ENCODE measurements around the gene ZNF451.

DNA sequence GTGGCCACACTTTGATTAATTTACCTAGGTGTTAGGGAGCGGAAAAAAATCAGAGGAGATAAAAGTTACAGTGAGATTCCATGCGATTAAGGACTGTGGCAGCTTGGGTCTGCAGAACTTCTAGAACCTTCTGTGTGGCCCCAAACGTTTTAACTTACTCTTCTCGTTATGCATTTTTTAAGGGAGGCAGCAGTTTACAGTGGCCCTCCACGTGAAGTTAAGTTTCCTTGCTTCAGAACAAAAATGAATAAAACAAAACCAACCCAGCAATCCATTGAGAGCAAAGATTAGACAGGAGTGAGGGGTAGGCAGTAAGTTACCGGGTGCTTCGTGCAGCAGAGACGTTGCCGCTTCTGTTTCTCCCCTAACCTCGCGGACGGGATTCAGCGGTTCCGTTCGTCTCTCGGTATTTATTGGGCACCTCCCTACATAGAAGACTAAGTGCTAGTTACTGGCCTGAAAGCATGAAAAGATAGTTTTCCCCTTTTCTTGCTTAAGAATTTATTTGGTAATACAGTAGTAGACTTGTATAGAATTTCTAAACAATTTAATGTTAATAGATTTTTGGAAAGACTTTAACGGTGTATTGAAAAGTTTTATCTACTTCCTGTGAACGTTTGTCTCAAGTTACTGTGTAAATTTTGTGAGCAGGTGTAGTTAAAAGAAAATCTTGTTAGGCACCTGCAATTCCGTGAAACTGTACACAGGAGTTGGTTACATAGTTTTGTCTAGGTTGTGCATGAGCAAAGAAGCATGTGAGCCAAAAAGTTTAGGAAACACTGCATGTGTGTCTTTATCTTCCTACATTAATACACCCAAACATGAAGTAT is 83.3 kb downstream of the ZNF451 start:
- TF ChIP-seq FOXM1 (IDR thresholded peaks at IDR 0.05; ENCODE audit: borderline replicate concordance) (no peak), SUZ12 (IDR thresholded peaks at IDR 0.05) (no peak), CTBP1 (IDR thresholded peaks at IDR 0.05; ENCODE audit: borderline replicate concordance) (no peak), FOXA1 (IDR thresholded peaks at IDR 0.05) (no peak), L3MBTL2 (conservative IDR thresholded peaks at IDR 0.05) (no peak), NFRKB (IDR thresholded peaks at IDR 0.05) (no peak), SP1 (IDR thresholded peaks at IDR 0.05) (no peak), ARNT (IDR thresholded peaks at IDR 0.05) (no peak), ELF4 (IDR thresholded peaks at IDR 0.05) (no peak)
- TF ChIP-seq, protein P1, sequence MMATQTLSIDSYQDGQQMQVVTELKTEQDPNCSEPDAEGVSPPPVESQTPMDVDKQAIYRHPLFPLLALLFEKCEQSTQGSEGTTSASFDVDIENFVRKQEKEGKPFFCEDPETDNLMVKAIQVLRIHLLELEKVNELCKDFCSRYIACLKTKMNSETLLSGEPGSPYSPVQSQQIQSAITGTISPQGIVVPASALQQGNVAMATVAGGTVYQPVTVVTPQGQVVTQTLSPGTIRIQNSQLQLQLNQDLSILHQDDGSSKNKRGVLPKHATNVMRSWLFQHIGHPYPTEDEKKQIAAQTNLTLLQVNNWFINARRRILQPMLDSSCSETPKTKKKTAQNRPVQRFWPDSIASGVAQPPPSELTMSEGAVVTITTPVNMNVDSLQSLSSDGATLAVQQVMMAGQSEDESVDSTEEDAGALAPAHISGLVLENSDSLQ (IDR thresholded peaks at IDR 0.05): no peak
